Fibroblast of skin of left quadriceps (primary cell): ENCODE data around the gene LHPP.

ENCODE experiments used
- DNase-seq, 2 experiments: peaks; one replicate each; pipeline ENCODE4 v3.0.0-alpha.2; 2013; ENCODE audit warnings: low read depth in 2 of 2

Gene LHPP

DNA sequence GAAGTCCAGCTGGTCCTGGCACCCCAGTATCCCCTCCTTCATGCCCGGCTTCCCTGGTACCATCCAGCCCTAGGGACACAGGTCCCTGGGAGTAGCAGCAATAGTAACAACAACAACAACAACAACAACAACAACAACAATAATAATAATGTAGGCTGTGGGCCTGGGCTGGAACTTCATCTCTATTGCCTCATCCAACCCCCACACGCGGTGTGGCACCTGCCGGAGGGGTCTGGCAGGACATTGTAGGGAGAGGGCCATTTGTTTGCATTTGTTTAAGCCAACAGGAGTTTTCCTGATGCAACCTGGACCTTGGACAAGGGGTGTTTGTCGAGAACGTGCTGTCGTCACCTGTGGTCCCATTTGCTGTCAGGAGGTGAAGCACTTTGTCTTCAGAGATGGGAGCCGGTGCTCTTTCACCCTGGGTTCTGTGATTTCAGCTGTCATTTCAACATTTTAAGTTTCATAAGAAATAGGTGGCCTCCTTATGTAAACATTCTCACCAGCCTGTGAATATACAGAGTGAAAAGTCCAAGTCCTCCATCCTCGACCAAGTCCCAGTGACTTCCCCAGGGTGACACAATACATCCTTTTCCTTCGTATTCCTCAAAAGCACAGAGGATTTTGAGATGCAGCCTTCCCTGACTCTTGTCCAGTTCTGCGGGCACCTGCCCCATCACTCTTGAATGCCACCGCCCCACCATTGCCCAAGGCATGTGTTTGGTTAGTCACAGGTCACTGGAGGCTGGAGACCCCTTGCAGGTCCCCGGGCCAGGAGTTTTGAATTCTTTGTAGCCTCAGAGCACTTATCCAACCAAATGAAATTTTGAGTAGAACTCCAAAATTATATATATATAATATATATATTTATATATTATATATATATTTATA, 9.2 kb downstream of the LHPP start:
- no peak for DNase-seq

DNA sequence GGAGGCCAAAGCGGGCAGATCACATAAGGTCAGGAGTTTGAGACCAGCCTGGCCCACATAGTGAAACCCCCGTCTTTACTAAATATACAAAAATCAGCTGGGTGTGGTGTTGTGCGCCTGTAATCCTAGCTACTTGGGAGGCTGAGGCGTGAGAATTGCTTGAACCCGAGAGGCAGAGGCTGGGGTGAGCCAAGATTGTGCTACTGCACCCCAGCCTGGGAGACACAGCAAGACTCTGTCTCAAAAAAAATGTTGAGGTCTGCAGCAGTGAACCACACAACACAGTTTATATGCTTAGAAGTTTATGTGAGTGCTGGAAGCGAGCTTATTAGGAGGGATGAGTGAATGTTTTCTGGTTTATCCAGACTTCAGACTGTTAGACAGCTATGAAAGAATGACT, 10.4 kb downstream of the LHPP start:
- DNase-seq: no peak

DNA sequence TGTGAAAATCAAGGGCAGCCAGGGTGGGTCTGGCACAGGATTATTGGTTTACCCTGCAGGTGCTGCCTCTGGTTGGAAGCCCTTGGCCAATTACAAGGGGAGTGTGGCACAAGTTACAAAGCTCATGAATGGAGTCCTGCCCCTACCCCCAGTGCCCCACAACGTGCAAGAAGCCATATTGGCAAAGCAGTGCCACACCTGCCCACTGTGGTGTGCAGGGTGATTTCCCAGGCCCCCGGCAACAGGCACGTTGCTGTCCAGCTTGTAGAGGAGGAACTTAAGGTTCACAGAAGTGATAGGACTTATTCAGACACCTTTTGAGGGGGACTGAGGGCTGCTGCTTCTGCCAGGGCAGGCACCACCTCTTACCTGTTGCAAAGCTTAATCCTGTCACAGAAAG, 11.4 kb downstream of the LHPP start:
- no peak for DNase-seq

DNA sequence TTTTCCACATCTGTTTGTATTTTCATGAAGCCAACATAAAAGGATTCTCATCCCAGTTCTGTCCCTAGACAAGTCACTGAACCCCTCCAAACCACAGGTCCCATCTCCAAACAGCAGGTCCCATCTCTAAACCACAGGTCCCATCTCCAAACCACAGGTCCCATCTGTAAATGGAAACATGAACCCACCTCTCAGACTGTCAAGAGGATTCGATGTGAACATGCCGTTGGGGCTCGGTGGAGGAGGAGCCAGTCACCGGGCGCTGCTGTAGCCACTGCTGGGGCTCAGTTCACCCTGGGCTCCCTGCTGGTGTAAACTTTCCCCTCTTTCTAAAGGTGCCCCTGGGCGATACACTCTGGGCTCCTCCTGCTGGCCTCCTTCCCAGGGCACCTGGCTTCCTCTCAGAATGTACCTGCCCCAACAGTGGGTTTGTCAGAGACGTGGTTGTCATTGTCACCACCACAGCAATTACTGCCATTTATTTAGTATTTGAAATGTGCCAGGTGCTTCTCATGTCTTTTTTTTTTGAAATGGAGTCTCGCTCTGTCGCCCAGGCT, 13.0 kb downstream of the LHPP start:
- no peak for DNase-seq

DNA sequence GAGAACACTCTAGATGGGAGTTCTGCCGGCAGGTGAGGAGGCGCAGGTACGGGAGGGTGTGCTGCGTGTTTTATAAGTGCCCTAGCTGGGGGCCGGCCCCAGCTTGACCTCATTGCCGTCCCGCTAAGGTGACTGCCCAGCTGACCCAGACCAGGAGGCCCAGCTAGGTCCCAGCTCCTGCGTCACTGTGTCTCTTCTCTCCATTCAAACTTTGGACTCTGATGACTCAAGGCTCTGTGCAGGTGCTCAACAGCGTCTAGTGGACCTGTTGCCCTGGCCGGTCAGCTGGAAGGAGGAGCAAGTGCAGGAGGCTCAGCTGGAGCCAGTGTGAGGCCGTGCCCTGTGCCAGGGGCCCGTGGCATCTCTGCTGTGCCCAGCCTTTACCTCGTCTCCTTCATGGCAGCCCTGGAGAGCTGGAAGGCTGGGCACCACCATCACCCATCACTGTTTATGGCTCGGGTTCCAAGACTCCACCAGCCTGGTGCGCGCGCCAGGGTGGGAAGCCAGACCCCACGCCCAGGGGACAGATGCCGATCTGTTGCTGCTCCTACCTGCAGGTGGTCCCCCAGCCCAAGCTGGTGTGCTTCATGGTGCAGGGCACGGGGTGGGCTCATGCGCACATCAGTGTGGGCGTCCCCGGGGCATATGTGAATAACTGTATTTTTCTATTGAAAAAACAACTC, 14.6 kb downstream of the LHPP start:
- DNase-seq: no peak

DNA sequence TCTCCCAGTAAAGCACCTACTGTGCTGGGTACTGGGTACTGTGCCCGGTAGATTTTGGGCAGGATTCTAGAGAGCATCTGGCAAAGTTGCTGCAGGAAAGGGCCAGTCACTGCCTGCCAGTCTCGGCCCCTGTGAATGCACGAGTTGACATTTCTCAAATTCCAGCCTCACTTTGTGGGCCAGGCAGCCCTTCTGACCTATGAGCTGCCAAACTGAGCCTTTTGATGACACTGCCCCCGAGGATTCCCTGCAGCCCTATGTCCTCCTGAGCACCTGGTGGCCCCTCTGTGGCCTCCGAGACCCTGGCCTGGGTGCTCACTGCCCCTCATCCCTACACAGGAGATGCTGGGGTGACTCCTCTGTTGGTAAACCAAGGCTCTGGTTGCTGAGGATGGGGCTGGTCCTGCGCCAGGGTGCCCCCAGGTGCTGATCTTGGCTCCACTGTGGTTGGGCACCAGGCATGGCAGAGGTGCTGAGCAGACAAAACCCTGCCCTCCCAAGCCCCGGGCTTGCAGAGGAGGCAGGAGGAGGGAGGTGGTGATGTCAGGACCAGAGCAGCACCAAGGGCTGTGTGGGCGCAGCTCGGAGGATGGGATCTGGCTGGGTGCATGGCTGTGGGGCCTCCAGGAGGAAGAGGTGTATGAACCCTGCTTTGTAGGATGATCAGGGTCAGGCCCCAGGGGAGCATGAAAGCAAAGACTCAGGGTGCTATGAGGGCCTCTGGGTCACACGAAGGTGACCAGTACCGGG, 16.2 kb downstream of the LHPP start:
- DNase-seq: no peak

DNA sequence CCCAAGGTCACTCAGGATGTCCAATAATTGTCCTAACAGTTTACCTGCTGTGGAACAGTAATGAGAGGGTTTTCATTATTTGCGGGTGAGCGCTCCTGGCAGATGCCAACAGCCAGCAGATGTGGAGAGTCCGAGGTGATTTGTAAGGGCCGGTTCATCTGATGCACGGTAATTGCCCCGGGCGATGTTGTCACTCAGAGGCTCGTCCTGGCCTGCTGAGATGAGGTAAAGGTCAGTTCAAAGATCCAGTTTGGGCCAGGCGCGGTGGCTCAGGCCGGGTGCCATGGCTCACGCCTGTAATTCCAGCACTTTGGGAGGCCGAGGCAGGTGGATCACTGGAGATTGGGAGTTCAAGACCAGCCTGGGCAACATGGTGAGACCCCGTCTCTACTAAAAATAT, 16.9 kb downstream of the LHPP start:
- no peak for DNase-seq

DNA sequence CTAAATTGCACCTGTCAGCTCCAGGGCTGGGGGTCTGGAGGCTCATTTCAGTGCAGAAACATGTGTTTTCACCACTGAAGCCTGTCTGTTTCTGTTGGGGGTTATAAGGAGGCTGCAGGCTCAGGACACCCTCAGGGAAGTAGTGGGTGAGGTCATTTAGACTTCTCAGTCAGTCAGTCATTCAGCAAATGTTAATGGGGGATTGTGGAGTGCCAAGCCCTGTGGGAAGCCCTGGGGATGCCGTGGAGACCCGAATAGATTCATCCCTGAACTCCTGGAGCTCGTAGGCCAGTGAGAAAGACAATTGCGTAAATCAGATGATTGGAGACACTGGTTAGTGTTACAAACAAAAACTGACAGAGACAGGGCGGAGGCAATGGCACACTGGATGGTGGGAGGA, 19.2 kb downstream of the LHPP start:
- DNase-seq: no peak

DNA sequence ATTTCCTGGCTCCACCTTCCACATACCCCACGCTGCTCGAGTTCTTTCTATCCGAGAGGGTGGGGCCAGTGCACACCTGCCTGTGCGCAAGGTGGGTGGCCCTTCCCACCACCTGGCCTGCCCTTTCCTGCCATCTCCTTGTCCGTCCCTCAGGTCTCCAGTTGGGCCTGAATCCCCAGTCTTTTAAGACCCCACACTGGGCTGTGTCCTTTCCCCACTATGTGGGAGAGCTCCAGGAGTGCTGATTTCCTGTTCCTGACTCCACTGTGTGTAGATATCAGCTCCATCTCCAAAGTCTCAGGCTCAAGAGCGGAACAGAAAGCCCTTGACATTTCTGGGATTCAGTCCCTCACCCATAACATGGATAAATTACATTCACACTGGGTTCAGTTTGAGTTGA, 20.1 kb downstream of the LHPP start:
- no peak for DNase-seq

DNA sequence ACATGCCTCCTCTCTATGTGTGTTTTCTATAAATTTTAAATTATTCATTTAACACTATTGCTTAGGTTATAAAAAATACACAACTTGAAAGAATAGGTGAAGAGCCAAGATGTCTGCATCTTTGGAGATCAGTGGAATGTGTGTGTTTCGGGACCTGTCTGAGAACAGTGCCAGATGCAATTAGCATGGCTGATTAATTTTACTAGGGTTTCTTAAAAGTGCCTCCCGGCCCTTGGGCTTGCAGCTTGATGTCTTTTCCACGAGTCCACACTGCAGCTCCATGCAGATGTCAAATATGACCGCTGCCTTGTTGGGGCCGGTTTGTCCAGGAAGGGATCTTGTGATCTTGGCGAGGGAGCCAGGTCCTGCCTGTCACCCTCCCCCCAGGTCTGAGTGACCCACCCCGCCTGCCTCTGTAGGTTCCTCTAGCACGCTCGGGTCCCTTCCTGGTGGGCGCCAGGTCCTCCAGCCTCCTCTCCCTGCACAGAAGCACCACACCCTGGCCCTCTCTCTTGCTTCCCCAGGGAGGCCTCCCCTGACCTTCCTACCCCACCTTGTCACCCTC, 20.7 kb downstream of the LHPP start:
- no peak for DNase-seq

DNA sequence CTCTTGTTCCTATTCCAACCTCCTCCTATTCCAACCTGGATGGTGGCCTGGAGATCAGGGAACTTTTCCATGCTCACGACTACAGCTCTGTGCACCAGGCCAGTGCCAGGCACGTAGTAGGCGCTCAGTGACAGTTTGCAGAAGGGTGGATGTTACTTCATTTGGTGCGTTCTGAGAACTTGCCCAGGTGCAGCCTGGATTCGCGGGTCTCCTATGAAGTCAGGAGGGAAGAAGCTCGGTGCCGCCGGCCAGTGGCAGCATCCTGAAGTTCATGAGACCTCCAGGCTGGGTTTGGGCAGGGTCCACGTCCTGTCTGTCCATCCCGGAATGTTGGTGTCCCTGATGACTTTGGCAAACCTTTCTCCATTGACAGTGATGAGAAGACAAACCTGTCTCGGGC, 21.3 kb downstream of the LHPP start:
- no peak for DNase-seq

DNA sequence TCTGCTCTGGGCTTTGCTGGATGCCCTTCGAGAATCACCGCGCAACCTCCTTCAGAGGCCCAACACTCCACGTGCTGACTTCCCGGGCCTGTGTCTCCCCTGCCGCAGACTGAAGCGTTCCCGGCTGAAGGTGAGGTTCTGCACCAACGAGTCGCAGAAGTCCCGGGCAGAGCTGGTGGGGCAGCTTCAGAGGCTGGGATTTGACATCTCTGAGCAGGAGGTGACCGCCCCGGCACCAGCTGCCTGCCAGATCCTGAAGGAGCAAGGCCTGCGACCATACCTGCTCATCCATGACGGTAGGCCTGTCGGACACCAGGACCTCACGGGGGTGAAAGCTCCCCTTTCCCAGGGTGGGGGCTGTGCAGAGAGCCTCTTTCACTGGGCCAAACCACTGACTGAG, 22.4 kb downstream of the LHPP start:
- no peak for DNase-seq

DNA sequence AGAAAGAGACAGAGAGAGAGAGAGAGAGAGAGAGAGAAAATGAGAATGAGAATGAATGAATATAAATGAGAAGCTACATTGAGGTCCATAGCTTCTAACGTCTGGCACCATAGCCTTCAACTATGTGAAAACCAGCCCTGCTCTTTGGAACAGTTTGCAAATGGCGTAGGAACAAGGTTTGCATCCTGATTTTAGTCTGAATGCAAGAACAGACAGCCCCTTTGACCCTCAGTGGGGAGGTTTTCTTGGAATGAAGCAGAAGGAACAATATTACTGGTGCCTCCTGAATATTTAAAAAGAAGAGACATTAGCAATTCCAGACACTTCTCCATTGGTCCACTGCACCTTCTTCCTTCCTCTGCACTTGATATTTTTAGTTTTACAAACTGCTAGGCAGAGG, 23.0 kb downstream of the LHPP start:
- no peak for DNase-seq

DNA sequence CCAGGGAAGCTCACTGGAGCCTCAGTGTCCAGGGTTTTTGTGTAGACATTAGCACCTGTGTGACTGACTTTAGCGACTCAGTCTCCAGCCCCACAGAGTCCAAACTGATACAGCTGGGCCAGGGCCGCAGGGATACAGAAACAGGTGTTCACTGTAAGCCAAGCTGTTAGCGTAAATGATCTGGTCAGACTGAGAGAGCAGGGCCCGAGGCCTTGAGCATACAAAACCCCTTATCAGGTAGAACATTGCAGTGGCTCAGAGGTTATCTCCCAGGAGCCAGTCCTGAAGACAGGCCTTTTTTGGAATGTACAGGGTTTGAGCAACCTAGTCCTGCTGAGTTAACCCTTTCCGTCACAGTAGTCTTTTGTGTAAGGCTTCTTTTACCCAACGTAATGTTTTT, 25.0 kb downstream of the LHPP start:
- DNase-seq: no peak

DNA sequence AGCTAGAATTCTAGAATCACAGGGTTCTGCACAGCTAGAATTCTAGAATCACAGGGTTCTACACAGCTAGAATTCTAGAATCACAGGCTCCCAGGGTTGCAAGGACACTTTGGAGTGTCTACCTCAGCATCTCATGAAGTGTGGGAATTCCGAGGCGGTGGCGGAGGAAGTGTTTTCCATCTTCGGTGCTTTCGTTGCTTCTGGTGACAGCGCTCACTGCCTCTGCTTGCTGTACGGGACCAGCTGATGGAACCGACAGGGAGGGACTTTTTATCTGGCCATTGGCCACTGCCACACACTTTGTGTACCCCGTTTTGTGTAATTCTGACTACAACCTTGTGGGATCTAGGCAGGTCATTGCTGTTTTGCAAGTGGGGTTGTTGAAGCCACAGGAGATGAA, 29.5 kb downstream of the LHPP start:
- DNase-seq: no peak

DNA sequence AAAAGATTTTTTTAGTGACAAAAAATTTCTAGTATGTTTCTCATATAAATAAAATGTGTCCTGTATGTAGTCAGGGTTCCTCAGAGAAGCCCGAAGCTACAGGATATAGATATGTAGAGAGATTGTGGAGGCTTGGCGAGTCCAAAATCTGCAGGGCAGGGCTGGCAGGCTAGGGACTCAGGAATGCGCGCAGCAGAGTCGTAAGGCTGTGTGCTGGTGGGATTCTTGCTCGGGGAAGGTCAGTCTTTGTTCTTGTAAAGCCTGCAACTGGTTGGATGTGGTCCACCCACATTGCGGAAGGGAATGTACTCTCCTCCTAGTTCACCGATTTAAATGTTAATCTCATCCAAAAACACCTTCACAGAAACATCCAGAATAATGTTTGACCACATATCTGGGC, 30.6 kb downstream of the LHPP start:
- no peak for DNase-seq

DNA sequence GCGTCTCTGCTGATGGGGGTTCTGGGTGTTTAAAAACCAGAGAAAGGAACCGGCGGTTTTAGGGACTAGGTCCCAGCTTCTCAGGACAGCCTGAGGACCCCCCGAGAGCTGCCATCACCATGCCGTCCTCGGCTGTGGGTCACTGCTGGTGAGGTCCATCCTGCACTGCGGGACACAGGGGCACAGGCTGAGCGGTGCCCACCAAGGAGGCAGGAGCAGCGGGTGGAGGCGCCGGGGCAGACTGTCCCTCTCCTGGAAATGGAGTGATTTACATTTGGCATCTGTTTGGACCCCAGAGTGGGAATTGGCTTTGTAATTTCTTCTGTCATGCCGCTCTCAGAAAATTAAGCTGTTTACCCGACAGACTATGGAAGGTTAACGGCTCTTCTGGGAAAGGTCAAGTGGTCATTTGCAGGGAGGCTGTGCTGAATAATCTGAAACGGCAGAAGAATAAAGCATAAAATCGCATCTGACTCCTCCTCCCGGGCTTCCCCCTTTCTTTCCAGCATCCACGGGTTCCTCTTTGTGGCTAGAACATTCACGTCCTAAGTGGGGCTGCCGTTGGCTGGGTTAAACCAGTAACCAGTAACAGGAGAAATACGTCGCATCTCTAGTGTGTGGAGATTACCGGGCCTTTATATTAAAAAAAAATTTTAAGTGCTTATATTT, 31.7 kb downstream of the LHPP start:
- no peak for DNase-seq

DNA sequence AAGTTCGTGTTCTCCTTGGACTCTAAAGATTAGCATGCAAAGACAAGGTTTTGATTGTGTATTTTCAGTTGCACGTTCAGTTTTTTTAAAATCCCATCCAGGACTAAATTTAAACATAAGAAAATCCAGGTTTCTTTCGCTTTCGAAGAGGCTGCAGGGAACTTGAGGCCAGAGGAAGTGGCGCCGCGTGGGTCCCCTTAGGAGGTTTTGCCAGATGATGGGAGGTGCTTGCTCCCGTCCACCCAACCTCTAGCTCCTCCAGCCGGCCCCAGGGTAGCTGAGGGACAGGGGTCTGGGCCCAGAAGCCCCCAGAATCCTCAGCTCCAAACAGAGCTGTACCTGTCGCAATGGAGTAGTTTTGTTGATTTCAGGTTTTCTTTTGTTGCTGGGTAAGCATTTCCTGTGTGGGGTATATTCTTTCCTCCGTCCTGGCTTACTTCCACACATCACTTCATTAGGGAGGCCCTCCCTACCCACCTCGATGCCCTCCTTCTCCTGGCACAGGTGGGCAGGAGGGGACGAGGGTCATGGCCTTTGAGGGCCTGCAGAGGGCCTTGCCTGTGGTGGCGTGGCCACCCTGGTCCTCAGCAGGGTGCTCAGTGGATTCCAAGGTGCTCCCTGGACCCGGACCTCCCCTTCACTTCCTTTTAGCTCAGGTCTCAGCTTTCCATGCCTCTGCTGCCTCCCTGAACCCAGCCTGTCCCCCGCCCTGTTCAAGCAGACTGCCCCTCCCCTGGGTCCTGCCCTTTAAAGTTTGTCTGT, 32.6 kb downstream of the LHPP start:
- no peak for DNase-seq

DNA sequence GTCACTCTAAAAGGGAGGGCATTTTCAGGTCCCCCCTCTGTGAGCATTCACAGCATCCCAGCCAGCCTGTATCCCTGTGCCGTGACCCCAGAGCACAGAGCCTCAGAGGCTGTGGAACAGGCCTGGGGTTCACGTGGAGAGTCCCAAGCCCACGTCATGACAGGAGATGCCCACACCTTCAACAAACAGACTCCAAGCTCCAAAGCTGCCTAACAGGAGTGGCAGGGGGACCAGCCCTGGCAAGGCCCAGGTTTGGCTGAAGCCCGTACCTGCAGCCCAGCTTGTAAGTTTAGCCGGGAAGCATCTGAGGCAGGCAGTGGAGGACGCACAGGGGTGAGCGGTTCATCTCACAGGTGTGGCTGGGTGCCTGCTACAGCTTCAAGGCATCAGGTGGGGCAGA, 33.5 kb downstream of the LHPP start:
- DNase-seq: no peak

DNA sequence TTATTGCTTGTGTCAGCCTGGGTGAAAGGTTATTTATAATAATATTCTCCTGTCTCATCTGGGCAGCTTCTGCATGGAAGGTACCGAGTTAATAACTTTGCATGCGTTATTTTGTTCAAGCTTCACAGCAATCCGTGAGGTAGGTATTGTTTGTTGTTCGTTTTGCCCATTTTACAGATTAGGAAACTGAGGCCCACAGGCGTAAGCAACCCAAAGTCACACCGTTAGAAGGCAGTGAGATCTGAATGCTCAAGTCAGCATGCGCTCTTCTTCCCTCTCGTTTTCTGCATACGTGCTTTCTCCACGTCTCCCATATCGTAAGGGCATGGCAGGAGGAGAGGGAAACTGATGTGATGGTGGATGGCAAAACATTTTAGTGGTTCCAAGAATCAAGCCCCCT, 34.1 kb downstream of the LHPP start:
- no peak for DNase-seq

DNA sequence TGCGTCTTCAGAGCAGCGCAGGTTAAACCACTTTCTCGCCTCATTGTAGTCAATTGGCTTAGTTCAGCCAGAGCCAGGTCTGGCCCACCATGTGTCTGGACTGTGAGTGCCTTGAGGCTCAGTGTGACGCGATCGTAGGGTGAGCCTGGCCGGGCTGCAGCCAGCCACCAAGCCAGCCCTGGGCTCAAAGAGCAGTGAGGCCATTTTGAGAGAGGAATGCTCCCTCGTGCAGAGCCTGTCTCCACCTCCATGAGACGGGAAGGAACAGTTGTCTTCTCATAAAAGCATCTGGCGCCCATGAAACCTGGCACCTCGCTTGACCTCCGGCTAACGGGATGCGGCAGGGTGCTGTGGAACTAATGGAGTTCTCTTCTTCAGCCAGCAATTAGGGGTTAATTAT, 34.5 kb downstream of the LHPP start:
- no peak for DNase-seq
